ENCODE data around the gene CD58. TPM values are rescaled to one million over a fixed set of nuclear protein-coding genes. Genes with fewer than 3 reads are reported as not detected.

Gene CD58
- total RNA-seq, 3 donors from 2014 or later, result 19.3 to 31.9 (median 31.0) TPM

- Histone ChIP-seq H3K9me3 (no peaks in the 10 kb centered on the region), H3K4me1 (ENCODE audit: low read depth) (peaks cover 28% of the 10 kb centered on the region), H3K4me3 (no peak overlapping the region), H3K36me3 (ENCODE audit: low read depth) (no peaks in the 10 kb centered on the region)
- intact Hi-C loops (cut with DNase I, micrococcal nuclease), result loop anchor here (5.0 to 10.0 kb wide), 3 partner anchors 118 to 335 kb away; no protein-coding TSS in a partner anchor
- DNase-seq (peak in 1 of 3 donors; percentile 58), ATAC-seq (peak; percentile 26)
- TF ChIP-seq, protein P1, sequence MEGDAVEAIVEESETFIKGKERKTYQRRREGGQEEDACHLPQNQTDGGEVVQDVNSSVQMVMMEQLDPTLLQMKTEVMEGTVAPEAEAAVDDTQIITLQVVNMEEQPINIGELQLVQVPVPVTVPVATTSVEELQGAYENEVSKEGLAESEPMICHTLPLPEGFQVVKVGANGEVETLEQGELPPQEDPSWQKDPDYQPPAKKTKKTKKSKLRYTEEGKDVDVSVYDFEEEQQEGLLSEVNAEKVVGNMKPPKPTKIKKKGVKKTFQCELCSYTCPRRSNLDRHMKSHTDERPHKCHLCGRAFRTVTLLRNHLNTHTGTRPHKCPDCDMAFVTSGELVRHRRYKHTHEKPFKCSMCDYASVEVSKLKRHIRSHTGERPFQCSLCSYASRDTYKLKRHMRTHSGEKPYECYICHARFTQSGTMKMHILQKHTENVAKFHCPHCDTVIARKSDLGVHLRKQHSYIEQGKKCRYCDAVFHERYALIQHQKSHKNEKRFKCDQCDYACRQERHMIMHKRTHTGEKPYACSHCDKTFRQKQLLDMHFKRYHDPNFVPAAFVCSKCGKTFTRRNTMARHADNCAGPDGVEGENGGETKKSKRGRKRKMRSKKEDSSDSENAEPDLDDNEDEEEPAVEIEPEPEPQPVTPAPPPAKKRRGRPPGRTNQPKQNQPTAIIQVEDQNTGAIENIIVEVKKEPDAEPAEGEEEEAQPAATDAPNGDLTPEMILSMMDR (IDR thresholded peaks at IDR 0.05), result no peak
Measured at GRCh38 chr1:116482490-116482889, 88.3 kb downstream of the CD58 start.

- no peaks in the 10 kb centered on the region for H3K9me3 ChIP-seq
- peaks cover 34% of the 10 kb centered on the region for H3K4me1 ChIP-seq (ENCODE audit: low read depth)
- TF ChIP-seq, protein P1 (IDR thresholded peaks at IDR 0.05), result no peak
- intact Hi-C loops (cut with DNase I, micrococcal nuclease), result loop anchor here (5.0 to 10.0 kb wide), 3 partner anchors 117 to 335 kb away; no protein-coding TSS in a partner anchor
- ATAC-seq (peak; percentile 60), DNase-seq (peak in 2 of 3 donors; percentile 56 to 72)
- H3K36me3 ChIP-seq (ENCODE audit: low read depth), result no peaks in the 10 kb centered on the region
- no peak overlapping the region for H3K4me3 ChIP-seq
Measured at GRCh38 chr1:116481934-116482333, 88.9 kb downstream of the CD58 start.

- Histone ChIP-seq H3K4me1 (ENCODE audit: low read depth) (peaks cover 49% of the 10 kb centered on the region), H3K36me3 (ENCODE audit: low read depth) (no peaks in the 10 kb centered on the region), H3K4me3 (no peak overlapping the region), H3K9me3 (no peaks in the 10 kb centered on the region)
- TF ChIP-seq, protein P1 (IDR thresholded peaks at IDR 0.05), result no peak
- intact Hi-C loops (cut with DNase I, micrococcal nuclease), result no loop called here
- DNase-seq (no peak), ATAC-seq (no peak)
Measured at GRCh38 chr1:116478621-116479020, 92.2 kb downstream of the CD58 start.

- H3K36me3 ChIP-seq (ENCODE audit: low read depth), result no peaks in the 10 kb centered on the region
- no peaks in the 10 kb centered on the region for H3K9me3 ChIP-seq
- H3K4me1 ChIP-seq (ENCODE audit: low read depth), result peaks cover 58% of the 10 kb centered on the region
- DNase-seq (no peak), ATAC-seq (peak; percentile 3)
- TF ChIP-seq, protein P1 (IDR thresholded peaks at IDR 0.05), result no peak
- no peak overlapping the region for H3K4me3 ChIP-seq
- intact Hi-C loops (cut with DNase I, micrococcal nuclease), result no loop called here
Measured at GRCh38 chr1:116477429-116477828, 93.4 kb downstream of the CD58 start.

DNA sequence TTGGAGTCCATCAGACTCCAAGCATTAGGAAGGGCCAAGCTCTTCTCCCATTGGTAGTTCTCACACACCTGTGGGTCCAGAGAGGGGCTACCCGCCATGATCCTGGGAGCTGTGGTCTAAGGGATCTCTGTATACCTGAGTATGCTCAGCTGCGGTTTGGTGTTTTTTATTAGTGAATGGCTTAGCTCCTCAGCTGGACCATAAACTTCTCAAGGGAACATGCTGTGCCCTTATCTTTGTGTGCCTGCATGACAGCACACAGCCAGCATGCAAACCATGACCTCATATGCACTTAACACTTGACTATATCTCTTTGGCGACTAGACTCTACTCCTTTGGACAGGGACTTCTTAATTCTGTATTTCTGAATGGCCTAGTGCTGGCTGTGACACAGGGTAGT, 94.5 kb downstream of the CD58 start:
- Histone ChIP-seq H3K4me1 (ENCODE audit: low read depth) (peaks cover 56% of the 10 kb centered on the region), H3K9me3 (no peaks in the 10 kb centered on the region), H3K36me3 (ENCODE audit: low read depth) (no peaks in the 10 kb centered on the region), H3K4me3 (no peak overlapping the region)
- peak in 1 of 3 donors; percentile 54 for DNase-seq
- TF ChIP-seq, protein P1 (IDR thresholded peaks at IDR 0.05), result no peak
- ATAC-seq, result peak; percentile 73
- intact Hi-C loops (cut with DNase I, micrococcal nuclease), result no loop called here

DNA sequence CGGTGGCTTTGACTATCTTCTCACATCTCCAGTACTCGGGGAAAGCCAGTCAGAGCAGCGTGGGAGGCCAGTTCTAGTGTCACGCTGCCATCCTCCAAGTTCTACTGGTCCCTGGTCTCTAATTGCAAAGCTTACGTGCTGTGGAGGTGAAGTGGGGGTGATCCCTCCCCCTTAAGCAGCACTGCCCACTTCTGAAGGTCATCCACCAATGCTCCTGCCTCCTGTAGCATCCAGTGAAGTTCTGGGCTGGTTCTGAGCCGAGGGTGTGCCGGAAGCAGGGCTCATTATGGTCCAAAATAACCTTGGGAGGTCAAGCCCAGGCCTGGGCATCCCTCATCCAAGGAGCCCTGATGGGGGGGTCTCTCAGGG, 95.0 kb downstream of the CD58 start:
- ATAC-seq (peak; percentile 7), DNase-seq (peak in 1 of 3 donors; percentile 48)
- Histone ChIP-seq H3K9me3 (no peaks in the 10 kb centered on the region), H3K4me3 (no peak overlapping the region), H3K4me1 (ENCODE audit: low read depth) (peaks cover 51% of the 10 kb centered on the region), H3K36me3 (ENCODE audit: low read depth) (no peaks in the 10 kb centered on the region)
- intact Hi-C loops (cut with DNase I, micrococcal nuclease), result no loop called here
- TF ChIP-seq, protein P1 (IDR thresholded peaks at IDR 0.05), result no peak
